GM12865 (cell line): Measurements from ENCODE around the gene ARHGAP5.

Source experiments
- DNase-seq: peaks from one replicate; pipeline ENCODE4 v3.0.0; 2010; ENCODE audit warnings: low read depth
- H3K4me3 ChIP-seq: 2 replicates; pipeline ENCODE4 v1.5.1; 2011; ENCODE audit warnings: mild to moderate bottlenecking, low read depth, low read length, control low read depth
- TF ChIP-seq, protein P1 (sequence below): IDR thresholded peaks from 2 replicates; pipeline ENCODE4 v1.5.1; 2011; ENCODE audit warnings: low read length, control low read depth, low read depth, inconsistent platforms; ENCODE audit not compliant: insufficient read depth; ENCODE audit errors: missing control alignments

The ARHGAP5 gene

GRCh38 chr14:32090686-32091085 lies 13.6 kb downstream of the ARHGAP5 start:
- no peak for DNase-seq
- H3K4me3 ChIP-seq: no peak overlapping the region
- TF ChIP-seq, protein P1, sequence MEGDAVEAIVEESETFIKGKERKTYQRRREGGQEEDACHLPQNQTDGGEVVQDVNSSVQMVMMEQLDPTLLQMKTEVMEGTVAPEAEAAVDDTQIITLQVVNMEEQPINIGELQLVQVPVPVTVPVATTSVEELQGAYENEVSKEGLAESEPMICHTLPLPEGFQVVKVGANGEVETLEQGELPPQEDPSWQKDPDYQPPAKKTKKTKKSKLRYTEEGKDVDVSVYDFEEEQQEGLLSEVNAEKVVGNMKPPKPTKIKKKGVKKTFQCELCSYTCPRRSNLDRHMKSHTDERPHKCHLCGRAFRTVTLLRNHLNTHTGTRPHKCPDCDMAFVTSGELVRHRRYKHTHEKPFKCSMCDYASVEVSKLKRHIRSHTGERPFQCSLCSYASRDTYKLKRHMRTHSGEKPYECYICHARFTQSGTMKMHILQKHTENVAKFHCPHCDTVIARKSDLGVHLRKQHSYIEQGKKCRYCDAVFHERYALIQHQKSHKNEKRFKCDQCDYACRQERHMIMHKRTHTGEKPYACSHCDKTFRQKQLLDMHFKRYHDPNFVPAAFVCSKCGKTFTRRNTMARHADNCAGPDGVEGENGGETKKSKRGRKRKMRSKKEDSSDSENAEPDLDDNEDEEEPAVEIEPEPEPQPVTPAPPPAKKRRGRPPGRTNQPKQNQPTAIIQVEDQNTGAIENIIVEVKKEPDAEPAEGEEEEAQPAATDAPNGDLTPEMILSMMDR: no peak

DNA sequence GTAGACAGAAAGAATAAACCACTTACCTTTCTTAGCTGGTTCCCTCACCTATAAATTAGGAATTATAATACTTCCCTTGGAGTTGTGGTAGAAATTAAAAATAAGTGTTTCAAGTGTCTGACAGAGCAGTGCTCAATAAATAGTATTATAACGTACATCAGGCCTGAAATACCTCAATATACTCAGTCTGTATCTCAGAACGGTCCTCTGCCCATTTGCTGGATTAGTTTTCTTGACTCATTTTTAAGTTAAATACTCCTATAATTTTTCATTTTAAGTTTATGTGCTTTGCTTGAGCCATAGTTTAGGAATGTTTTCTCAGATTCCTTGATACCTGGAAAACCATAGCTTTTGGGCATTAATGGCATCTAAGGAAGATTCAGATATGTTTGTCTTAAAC lies 22.4 kb downstream of the ARHGAP5 start:
- no peak for DNase-seq
- TF ChIP-seq, protein P1: no peak
- H3K4me3 ChIP-seq: no peak overlapping the region

DNA sequence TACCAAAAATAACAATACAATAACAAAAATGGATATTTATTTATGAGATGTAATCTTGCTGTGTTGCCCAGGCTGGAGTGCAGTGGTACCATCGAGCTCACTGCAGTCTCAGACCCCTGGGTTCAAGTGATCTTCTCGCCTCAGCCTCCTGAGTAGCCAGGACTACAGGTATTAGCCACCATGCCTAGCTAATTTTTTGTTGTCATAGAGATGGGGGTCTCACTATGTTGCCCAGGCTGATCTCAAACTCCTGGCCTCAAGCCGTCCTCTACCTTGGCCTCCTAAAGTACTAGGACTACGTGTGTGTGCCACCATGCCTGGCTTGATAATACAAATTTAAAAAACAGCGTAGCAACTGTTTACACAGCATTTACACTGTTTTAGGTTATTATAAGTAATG lies 23.1 kb downstream of the ARHGAP5 start:
- no peak for DNase-seq
- TF ChIP-seq, protein P1: no peak

GRCh38 chr14:32102152-32102787 lies 25.2 kb downstream of the ARHGAP5 start:
- peak; percentile 65 for DNase-seq
- no peak overlapping the region for H3K4me3 ChIP-seq
- TF ChIP-seq, protein P1: no peak

More for the DNA sequence above, 23.1 kb downstream of the ARHGAP5 start:
- no peak overlapping the region for H3K4me3 ChIP-seq

DNA sequence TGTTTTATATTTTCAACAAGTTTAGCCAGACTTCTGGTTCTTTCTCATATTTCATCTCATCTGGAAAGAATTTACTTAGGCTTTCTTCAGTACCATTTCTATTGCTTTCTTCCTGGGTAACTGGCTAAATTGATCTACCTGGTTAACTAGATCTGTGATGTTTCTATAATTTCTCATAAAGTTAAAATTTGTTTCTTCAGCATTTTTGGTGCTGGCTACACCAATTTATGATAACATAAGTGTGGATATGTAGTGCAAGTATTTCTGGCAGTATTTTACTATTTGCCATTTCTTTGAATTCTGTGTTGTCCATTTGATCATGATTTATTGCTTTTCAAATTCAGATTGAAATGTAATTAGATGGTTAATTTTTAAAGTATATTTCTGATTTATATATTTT lies 25.9 kb downstream of the ARHGAP5 start:
- no peak for DNase-seq
- no peak overlapping the region for H3K4me3 ChIP-seq
- TF ChIP-seq, protein P1: no peak

- TF ChIP-seq, protein P1: no peak
- no peak overlapping the region for H3K4me3 ChIP-seq
- no peak for DNase-seq
These were observed 27.2 kb downstream of the ARHGAP5 start for GRCh38 chr14:32104308-32104707.

- TF ChIP-seq, protein P1: no peak
- no peak for DNase-seq
- H3K4me3 ChIP-seq: no peak overlapping the region
These were observed 27.7 kb downstream of the ARHGAP5 start for GRCh38 chr14:32104803-32105202.
